HG03159 (cell line): ENCODE measurements around the gene SUFU.

Experiments
- ATAC-seq: cut with Tn5 transposase; IDR thresholded peaks from one replicate; pipeline ENCODE4 v1.9.1; 2021; ENCODE audit warnings: mild to moderate bottlenecking, moderate library complexity; ENCODE audit not compliant: unreplicated experiment

Gene SUFU

GRCh38 chr10:102668326-102669107 is 164.7 kb downstream of the SUFU start:
- ATAC-seq: no peak

- ATAC-seq: no peak
These were observed 165.7 kb downstream of the SUFU start for GRCh38 chr10:102669206-102670064.

- ATAC-seq: no peak
These were observed 166.4 kb downstream of the SUFU start for GRCh38 chr10:102670065-102670670.

GRCh38 chr10:102670871-102671434 is 167.2 kb downstream of the SUFU start:
- no peak for ATAC-seq

GRCh38 chr10:102673236-102673818 is 169.6 kb downstream of the SUFU start:
- no peak for ATAC-seq

- no peak for ATAC-seq
These were observed 170.2 kb downstream of the SUFU start for GRCh38 chr10:102673819-102674511.

- ATAC-seq: no peak
These were observed 170.8 kb downstream of the SUFU start for GRCh38 chr10:102674566-102674965.

- no peak for ATAC-seq
These were observed 171.4 kb downstream of the SUFU start for GRCh38 chr10:102675011-102675665.

GRCh38 chr10:102675666-102676533 is 172.1 kb downstream of the SUFU start:
- no peak for ATAC-seq

GRCh38 chr10:102676534-102677315 is 173.0 kb downstream of the SUFU start:
- no peak for ATAC-seq

- ATAC-seq: no peak
These were observed 173.7 kb downstream of the SUFU start for GRCh38 chr10:102677331-102678067.

- no peak for ATAC-seq
These were observed 174.3 kb downstream of the SUFU start for GRCh38 chr10:102678068-102678400.

- no peak for ATAC-seq
These were observed 175.1 kb downstream of the SUFU start for GRCh38 chr10:102678842-102679289.

GRCh38 chr10:102679596-102679995 is 175.8 kb downstream of the SUFU start:
- no peak for ATAC-seq

GRCh38 chr10:102681696-102682095 is 177.9 kb downstream of the SUFU start:
- no peak for ATAC-seq

GRCh38 chr10:102682416-102682815 is 178.6 kb downstream of the SUFU start:
- no peak for ATAC-seq

GRCh38 chr10:102682981-102683380 is 179.2 kb downstream of the SUFU start:
- ATAC-seq: no peak
